HepG2 (cell line): ENCODE results near the gene PANK2. TPM values are rescaled to one million over a fixed set of nuclear protein-coding genes. Genes with fewer than 3 reads are reported as not detected.
A peak's percentile ranks its signal among the peaks of the same experiment; 100 is the strongest.

Experiments used
- ATM ChIP-seq: fragments of 450-650 bp; IDR thresholded peaks from 2 replicates; pipeline ENCODE4 v1.7.1; 2017; ENCODE audit warnings: mild to moderate bottlenecking, borderline replicate concordance
- HOXA7 ChIP-seq: sonication (generic); formaldehyde crosslinking; IDR thresholded peaks from 2 replicates; pipeline ENCODE4 v1.8.1; 2022; ENCODE audit warnings: mild to moderate bottlenecking, missing genetic modification reagents, moderate library complexity
- MAFF ChIP-seq: IDR thresholded peaks from 2 replicates; pipeline ENCODE4 v1.6.1; 2011; ENCODE audit warnings: low read depth, low read length, improper control_type of control experiment
- NFIC ChIP-seq: IDR thresholded peaks from 2 replicates; pipeline ENCODE4 v1.6.1; 2012; ENCODE audit warnings: mild to moderate bottlenecking, low read length, inconsistent platforms
- NR2F6 ChIP-seq, 2 experiments: IDR thresholded peaks; 2 replicates each; pipeline ENCODE4 v1.6.1; 2016; ENCODE audit warnings: antibody characterized with exemption in 1 of 2, mild to moderate bottlenecking in 1 of 2
- SOX6 ChIP-seq, 2 experiments: fragments of 450-650 bp in 1 of 2; sonication (generic) in 1 of 2; formaldehyde crosslinking in 1 of 2; IDR thresholded peaks; 2 replicates each; pipeline versions ENCODE4 v1.4.0 to v1.6.1; 2017 to 2020; ENCODE audit warnings: antibody characterized with exemption in 1 of 2, mild to moderate bottlenecking in 1 of 2, missing genetic modification reagents in 1 of 2
- SP1 ChIP-seq, 2 experiments: fragments of 450-650 bp in 1 of 2; sonication (generic) in 1 of 2; formaldehyde crosslinking in 1 of 2; IDR thresholded peaks; 2 replicates each; pipeline versions ENCODE4 v1.4.0 to v1.6.1; 2016 to 2020; ENCODE audit warnings: missing genetic modification reagents in 1 of 2
- U2AF1 ChIP-seq: fragments of 200-400 bp; formaldehyde crosslinking; optimal IDR thresholded peaks from 2 replicates; pipeline ENCODE3; 2017; ENCODE audit warnings: mild to moderate bottlenecking, low read depth, low read length
- ZIK1 ChIP-seq: sonication (generic); formaldehyde crosslinking; IDR thresholded peaks from 2 replicates; pipeline ENCODE4 v1.5.0; 2020; ENCODE audit warnings: mild to moderate bottlenecking, low read depth, missing genetic modification reagents, borderline replicate concordance
- ZNF318 ChIP-seq: sonication (generic); formaldehyde crosslinking; IDR thresholded peaks from 2 replicates; pipeline ENCODE4 v1.4.0; 2020; ENCODE audit warnings: mild to moderate bottlenecking, missing genetic modification reagents
- ZNF414 ChIP-seq: sonication (generic); formaldehyde crosslinking; IDR thresholded peaks from 2 replicates; pipeline ENCODE4 v1.5.0; 2020; ENCODE audit warnings: missing genetic modification reagents
- ZNF550 ChIP-seq: sonication (generic); formaldehyde crosslinking; IDR thresholded peaks from 2 replicates; pipeline ENCODE4 v1.4.0; 2020; ENCODE audit warnings: mild to moderate bottlenecking, missing genetic modification reagents, borderline replicate concordance
- ZNF776 ChIP-seq: sonication (generic); formaldehyde crosslinking; IDR thresholded peaks from 2 replicates; pipeline ENCODE4 v1.4.0; 2020; ENCODE audit warnings: mild to moderate bottlenecking, missing genetic modification reagents
- polyA plus RNA-seq, 8 experiments: library from polyadenylated mRNA; depleted of rRNA in 3 of 8; stranded (reverse) in 7 of 8; unstranded in 1 of 8; fragments of >200 nt; fragmentation: Illumina TruSeq in 4 of 8; extraction: Trizol in 4 of 8; gene quantifications; 2 replicates each; pipeline versions ENCODE4 v1.2.1 to v1.2.3, GENCODE V29; 2011 to 2016; ENCODE audit warnings: low read depth in 4 of 8, missing spikeins in 1 of 8, mixed read lengths in 1 of 8; ENCODE audit not compliant: insufficient read depth in 1 of 8
- total RNA-seq, 5 experiments: library from RNA; depleted of rRNA; stranded (reverse); fragments of >200 nt; fragmentation: Illumina TruSeq; extraction: Trizol; gene quantifications; 2 replicates each; pipeline ENCODE4 v1.2.3, GENCODE V29; 2016; ENCODE audit warnings: low read depth in 1 of 5
- TF ChIP-seq, protein P1 (sequence below): sonication (generic); formaldehyde crosslinking; conservative IDR thresholded peaks from 2 replicates; pipeline ENCODE4 v1.8.1; 2023; ENCODE audit warnings: missing genetic modification reagents
- TF ChIP-seq, protein P2 (sequence below): sonication (generic); formaldehyde crosslinking; IDR thresholded peaks from 2 replicates; pipeline ENCODE4 v1.5.0; 2020; ENCODE audit warnings: missing genetic modification reagents, mild to moderate bottlenecking, borderline replicate concordance

The PANK2 gene
- total and polyA plus RNA-seq, 2 of the 13 experiments (the other 11 are each of a cell fraction or from before 2014, with no cell fraction given): 39.2 to 123 TPM

DNA sequence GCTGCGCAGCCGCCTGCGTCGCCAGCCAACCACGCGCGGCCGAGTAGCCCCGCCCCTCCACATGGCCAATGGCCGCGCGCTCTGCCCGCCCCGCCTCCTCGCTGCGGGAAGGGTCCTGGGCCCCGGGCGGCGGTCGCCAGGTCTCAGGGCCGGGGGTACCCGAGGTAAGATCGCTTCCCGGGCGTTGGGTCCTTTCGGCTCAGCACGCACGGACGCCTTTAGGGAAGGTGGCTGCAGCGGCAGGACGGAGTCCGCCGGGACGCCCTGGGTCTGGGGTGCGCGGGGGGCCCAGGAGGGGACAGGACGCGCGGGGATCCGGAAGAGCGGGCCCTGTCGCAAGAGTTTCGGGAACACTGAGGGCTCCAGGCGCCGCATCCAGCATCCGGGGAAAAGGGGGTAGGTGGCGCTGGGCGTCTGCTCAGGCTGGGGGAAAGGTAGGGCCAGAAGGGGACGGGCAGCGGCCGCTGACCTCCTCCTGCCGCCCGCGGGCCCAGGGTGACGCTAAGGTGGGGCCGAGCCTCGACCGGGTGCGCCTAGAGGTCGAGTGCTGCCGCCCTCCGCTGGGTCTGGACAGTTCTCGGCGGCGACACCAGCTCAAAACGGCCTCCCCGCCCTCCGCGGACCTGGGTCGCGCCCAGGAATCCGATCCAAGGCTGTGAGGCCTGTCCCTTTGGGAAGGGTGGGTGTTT is 42.3 kb upstream of the PANK2 start, which contains the start of gene MAVS (continued):
- peak; percentile 8; the same call in 1 of the 2 replicates for TF ChIP-seq ZNF318 (CRISPR knock-in tag)
- TF ChIP-seq ZNF550 (CRISPR knock-in tag): no peak
- TF ChIP-seq HOXA7 (CRISPR knock-in tag): peak; percentile 33; the same call in 1 of the 2 replicates
- peak; percentile 98; the same call in 1 of the 2 replicates for TF ChIP-seq ZIK1
- TF ChIP-seq ZNF414: peak; percentile 98
- 0 out of 2 replicates have a peak, but pooled peaks have one; percentile 29 for TF ChIP-seq SP1 (IDR thresholded peaks at IDR 0.05)
- peak; percentile 86 for TF ChIP-seq SP1 (CRISPR knock-in tag; IDR thresholded peaks at IDR 0.05)
- TF ChIP-seq ZNF776: peak; percentile 91
- TF ChIP-seq MAFF: no peak
- TF ChIP-seq NR2F6 (IDR thresholded peaks at IDR 0.05): no peak
- peak; percentile 25 for TF ChIP-seq NR2F6 (CRISPR knock-in tag; IDR thresholded peaks at IDR 0.05)
- TF ChIP-seq ATM: no peak
- TF ChIP-seq, protein P1, sequence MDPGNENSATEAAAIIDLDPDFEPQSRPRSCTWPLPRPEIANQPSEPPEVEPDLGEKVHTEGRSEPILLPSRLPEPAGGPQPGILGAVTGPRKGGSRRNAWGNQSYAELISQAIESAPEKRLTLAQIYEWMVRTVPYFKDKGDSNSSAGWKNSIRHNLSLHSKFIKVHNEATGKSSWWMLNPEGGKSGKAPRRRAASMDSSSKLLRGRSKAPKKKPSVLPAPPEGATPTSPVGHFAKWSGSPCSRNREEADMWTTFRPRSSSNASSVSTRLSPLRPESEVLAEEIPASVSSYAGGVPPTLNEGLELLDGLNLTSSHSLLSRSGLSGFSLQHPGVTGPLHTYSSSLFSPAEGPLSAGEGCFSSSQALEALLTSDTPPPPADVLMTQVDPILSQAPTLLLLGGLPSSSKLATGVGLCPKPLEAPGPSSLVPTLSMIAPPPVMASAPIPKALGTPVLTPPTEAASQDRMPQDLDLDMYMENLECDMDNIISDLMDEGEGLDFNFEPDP: no peak; the same call in 1 of the 2 replicates
- TF ChIP-seq, protein P2, sequence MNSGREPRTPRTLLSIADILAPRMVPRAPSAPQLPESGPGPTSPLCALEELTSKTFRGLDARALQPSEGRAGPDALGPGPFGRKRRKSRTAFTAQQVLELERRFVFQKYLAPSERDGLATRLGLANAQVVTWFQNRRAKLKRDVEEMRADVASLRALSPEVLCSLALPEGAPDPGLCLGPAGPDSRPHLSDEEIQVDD (CRISPR knock-in tag): peak; percentile 81
- no peak for TF ChIP-seq SOX6 (IDR thresholded peaks at IDR 0.05)
- TF ChIP-seq SOX6 (CRISPR knock-in tag; IDR thresholded peaks at IDR 0.05): peak; percentile 76
- peak; percentile 64 for TF ChIP-seq U2AF1
- TF ChIP-seq NFIC: peak; percentile 42; the same call in 1 of the 2 replicates
